ENCODE measurements around the gene PDE4C. TPM values are rescaled to one million over a fixed set of nuclear protein-coding genes. Genes with fewer than 3 reads are reported as not detected.

PDE4C gene
- total RNA-seq, 1 donor from 2014 or later = 2.9 TPM

DNA sequence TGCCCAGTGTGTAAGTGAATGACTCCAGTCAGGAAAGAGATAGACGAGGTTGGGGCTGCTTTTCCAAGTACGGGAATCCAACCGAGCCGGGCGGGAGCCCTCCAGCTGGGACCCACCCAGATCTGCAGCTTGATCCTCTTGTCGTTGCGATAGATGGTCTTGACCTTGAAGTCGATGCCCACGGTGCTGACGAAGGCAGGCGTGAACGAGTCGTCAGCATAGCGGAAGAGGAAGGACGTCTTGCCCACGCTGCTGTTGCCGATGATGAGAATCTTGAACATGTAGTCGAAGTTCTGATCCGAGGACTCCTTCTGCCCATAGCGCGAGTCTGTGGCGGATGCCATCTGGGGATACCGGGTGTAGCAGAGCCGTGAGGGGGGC, 23.9 kb downstream of the PDE4C start:
- Mint-ChIP-seq H3K27me3 (ENCODE audit: low read depth) (no peaks in the 10 kb centered on the region), H3K36me3 (ENCODE audit: low read depth) (peaks cover 7% of the 10 kb centered on the region)
- no peak for TF ChIP-seq CTCF (IDR thresholded peaks at IDR 0.05)

GRCh38 chr19:18198374-18198773, 27.9 kb downstream of the PDE4C start:
- no peak overlapping the region for H3K4me3 Mint-ChIP-seq (ENCODE audit: unreplicated experiment)
- no peaks in the 10 kb centered on the region for H3K27me3 Mint-ChIP-seq (ENCODE audit: low read depth)
- TF ChIP-seq CTCF (IDR thresholded peaks at IDR 0.05) = no peak
- H3K36me3 Mint-ChIP-seq (ENCODE audit: low read depth) = peaks cover 9% of the 10 kb centered on the region
- DNase-seq (ENCODE audit: low spot score) = no peak
- H3K27ac Mint-ChIP-seq (ENCODE audit: unreplicated experiment) = no peak overlapping the region
- H3K9me3 Mint-ChIP-seq (ENCODE audit: low read depth) = no peaks in the 10 kb centered on the region
- peaks cover 22% of the 10 kb centered on the region for H3K4me1 Mint-ChIP-seq (ENCODE audit: low read depth)

More for the DNA sequence above, 23.9 kb downstream of the PDE4C start:
- Mint-ChIP-seq H3K4me3 (ENCODE audit: unreplicated experiment) (peak overlapping the region; percentile 90), H3K9me3 (ENCODE audit: low read depth) (no peaks in the 10 kb centered on the region), H3K4me1 (ENCODE audit: low read depth) (peaks cover 26% of the 10 kb centered on the region), H3K27ac (ENCODE audit: unreplicated experiment) (no peak overlapping the region)
- DNase-seq (ENCODE audit: low spot score) = no peak

- H3K36me3 Mint-ChIP-seq (ENCODE audit: low read depth) = peaks cover 9% of the 10 kb centered on the region
Measured at GRCh38 chr19:18197941-18198340, 28.3 kb downstream of the PDE4C start.

DNA sequence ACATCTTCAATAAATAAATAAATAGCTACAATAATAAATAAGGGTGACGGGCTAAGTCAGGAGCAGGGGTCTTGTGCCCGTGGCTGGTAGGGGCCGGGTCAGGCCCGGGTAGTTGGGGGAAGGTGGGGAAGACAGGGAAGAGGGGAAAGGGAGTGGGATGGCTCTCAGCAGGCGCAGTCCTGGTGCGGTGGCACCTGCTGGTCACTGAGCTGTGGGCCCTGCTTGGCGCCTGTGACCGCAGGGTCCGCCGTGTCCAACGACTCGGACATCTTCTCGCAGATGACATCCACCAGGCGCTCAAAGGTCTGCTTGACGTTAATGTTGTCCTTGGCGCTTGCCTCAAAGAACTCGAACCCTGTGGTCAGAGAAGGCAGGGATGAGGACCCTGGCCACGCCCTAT, 28.9 kb downstream of the PDE4C start:
- Mint-ChIP-seq H3K9me3 (ENCODE audit: low read depth) (no peaks in the 10 kb centered on the region), H3K36me3 (ENCODE audit: low read depth) (peaks cover 9% of the 10 kb centered on the region), H3K27me3 (ENCODE audit: low read depth) (no peaks in the 10 kb centered on the region), H3K27ac (ENCODE audit: unreplicated experiment) (no peak overlapping the region), H3K4me3 (ENCODE audit: unreplicated experiment) (no peak overlapping the region), H3K4me1 (ENCODE audit: low read depth) (peaks cover 19% of the 10 kb centered on the region)
- no peak for DNase-seq (ENCODE audit: low spot score)
- no peak for TF ChIP-seq CTCF (IDR thresholded peaks at IDR 0.05)

More at GRCh38 chr19:18197941-18198340, 28.3 kb downstream of the PDE4C start:
- DNase-seq (ENCODE audit: low spot score) = no peak
- H3K27ac Mint-ChIP-seq (ENCODE audit: unreplicated experiment) = no peak overlapping the region
- H3K4me1 Mint-ChIP-seq (ENCODE audit: low read depth) = peaks cover 20% of the 10 kb centered on the region
- H3K4me3 Mint-ChIP-seq (ENCODE audit: unreplicated experiment) = no peak overlapping the region
- TF ChIP-seq CTCF (IDR thresholded peaks at IDR 0.05) = no peak
- no peaks in the 10 kb centered on the region for H3K27me3 Mint-ChIP-seq (ENCODE audit: low read depth)
- H3K9me3 Mint-ChIP-seq (ENCODE audit: low read depth) = no peaks in the 10 kb centered on the region

DNA sequence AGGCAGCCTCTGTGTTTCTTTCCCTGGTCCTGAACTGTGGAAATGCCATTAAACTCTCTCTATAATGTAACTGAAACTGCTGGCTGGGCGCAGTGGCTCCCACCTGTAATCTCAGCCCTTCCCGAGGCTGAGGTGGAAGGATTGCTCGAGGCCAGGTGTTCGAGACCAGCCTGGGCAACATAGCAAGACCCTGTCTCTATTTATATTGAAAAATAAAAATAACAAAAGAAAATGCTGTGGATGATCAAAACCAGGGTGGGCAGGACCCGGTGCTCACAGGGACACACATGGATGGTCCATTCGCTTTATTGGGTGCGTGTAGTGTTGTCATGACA, 29.8 kb downstream of the PDE4C start:
- Mint-ChIP-seq H3K27ac (ENCODE audit: unreplicated experiment) (no peak overlapping the region), H3K9me3 (ENCODE audit: low read depth) (no peaks in the 10 kb centered on the region), H3K36me3 (ENCODE audit: low read depth) (peaks cover 9% of the 10 kb centered on the region), H3K4me1 (ENCODE audit: low read depth) (peaks cover 24% of the 10 kb centered on the region), H3K27me3 (ENCODE audit: low read depth) (no peaks in the 10 kb centered on the region), H3K4me3 (ENCODE audit: unreplicated experiment) (no peak overlapping the region)
- no peak for TF ChIP-seq CTCF (IDR thresholded peaks at IDR 0.05)
- no peak for DNase-seq (ENCODE audit: low spot score)

Measured in chondrocyte (in vitro differentiated cells).